ENCODE measurements around the gene IL2RG. TPM values are rescaled to one million over a fixed set of nuclear protein-coding genes. Genes with fewer than 3 reads are reported as not detected.

The IL2RG gene
- total and polyA plus RNA-seq, 4 donors = 1.4 to 7.6 (median 5.7) TPM

- no peaks in the 10 kb centered on the region for H3K27me3 ChIP-seq (ENCODE audit: control insufficient read depth in 1 of 2, insufficient read depth in 2 of 2, low read length in 1 of 2)
- H3K36me3 ChIP-seq (ENCODE audit: control insufficient read depth in 1 of 2, insufficient read depth in 2 of 2, low read length in 1 of 2) = no peaks in the 10 kb centered on the region
- peak within 1 kb of the TSS in 1 of 2 donors; percentile 86 for H3K27ac ChIP-seq (ENCODE audit: low read depth in 1 of 2, low read length in 2 of 2)
- peak; percentile 93 to 95 for DNase-seq
- H3K4me1 ChIP-seq (ENCODE audit: control insufficient read depth in 1 of 2, insufficient read depth in 2 of 2, low read length in 2 of 2) = no peaks in the 10 kb centered on the region
- intact Hi-C loops (cut with DNase I) = no loop called here
- WGBS, 2 donors = 1 to 31% methylated on average over 73 of the region's 73 CpGs
- ATAC-seq (ENCODE audit: low FRiP score) = peak; percentile 99
- peak within 1 kb of the TSS; percentile 41 to 94 for H3K4me3 ChIP-seq (ENCODE audit: low read length in 2 of 2)
- H3K9me3 ChIP-seq (ENCODE audit: control insufficient read depth, low read length) = no peaks in the 10 kb centered on the region
Observed at GRCh38 chrX:71068044-71068918, 43.1 kb downstream of the IL2RG start, which contains the start of gene SNX12. TSS of gene SNX12 (minus strand) at chrX:71068334. CDS start at chrX:71068306, 28 bp downstream.

- intact Hi-C loops (cut with DNase I) = no loop called here
- Histone ChIP-seq H3K4me1 (ENCODE audit: control insufficient read depth in 1 of 2, insufficient read depth in 2 of 2, low read length in 2 of 2) (no peaks in the 10 kb centered on the region), H3K9me3 (ENCODE audit: control insufficient read depth, low read length) (no peaks in the 10 kb centered on the region), H3K27ac (ENCODE audit: low read depth in 1 of 2, low read length in 2 of 2) (peak overlapping the region in 1 of 2 donors; percentile 86), H3K27me3 (ENCODE audit: control insufficient read depth in 1 of 2, insufficient read depth in 2 of 2, low read length in 1 of 2) (no peaks in the 10 kb centered on the region), H3K4me3 (ENCODE audit: low read length in 2 of 2) (peak overlapping the region; percentile 41 to 94), H3K36me3 (ENCODE audit: control insufficient read depth in 1 of 2, insufficient read depth in 2 of 2, low read length in 1 of 2) (no peaks in the 10 kb centered on the region)
- ATAC-seq (ENCODE audit: low FRiP score) = peak; percentile 26
- WGBS, 2 donors = 0 to 32% methylated on average over 10 of the region's 10 CpGs
- no peak for DNase-seq
Observed at GRCh38 chrX:71067712-71068043, 43.7 kb downstream of the IL2RG start.

GRCh38 chrX:71067089-71067488, 44.3 kb downstream of the IL2RG start:
- DNase-seq (no peak), ATAC-seq (ENCODE audit: low FRiP score) (no peak)
- intact Hi-C loops (cut with DNase I) = no loop called here
- WGBS, 2 donors = 2 to 29% methylated on average over 2 of the region's 2 CpGs
- no peaks in the 10 kb centered on the region for H3K36me3 ChIP-seq (ENCODE audit: control insufficient read depth in 1 of 2, insufficient read depth in 2 of 2, low read length in 1 of 2)
- no peaks in the 10 kb centered on the region for H3K27me3 ChIP-seq (ENCODE audit: control insufficient read depth in 1 of 2, insufficient read depth in 2 of 2, low read length in 1 of 2)
- no peak overlapping the region for H3K27ac ChIP-seq (ENCODE audit: low read depth in 1 of 2, low read length in 2 of 2)
- H3K4me1 ChIP-seq (ENCODE audit: control insufficient read depth in 1 of 2, insufficient read depth in 2 of 2, low read length in 2 of 2) = no peaks in the 10 kb centered on the region
- peak overlapping the region; percentile 41 to 94 for H3K4me3 ChIP-seq (ENCODE audit: low read length in 2 of 2)
- H3K9me3 ChIP-seq (ENCODE audit: control insufficient read depth, low read length) = no peaks in the 10 kb centered on the region

- Histone ChIP-seq H3K9me3 (ENCODE audit: control insufficient read depth, low read length) (no peaks in the 10 kb centered on the region), H3K4me1 (ENCODE audit: control insufficient read depth in 1 of 2, insufficient read depth in 2 of 2, low read length in 2 of 2) (no peaks in the 10 kb centered on the region), H3K36me3 (ENCODE audit: control insufficient read depth in 1 of 2, insufficient read depth in 2 of 2, low read length in 1 of 2) (peaks cover 0 to 5% of the 10 kb centered on the region in 2 donors), H3K27me3 (ENCODE audit: control insufficient read depth in 1 of 2, insufficient read depth in 2 of 2, low read length in 1 of 2) (no peaks in the 10 kb centered on the region), H3K4me3 (ENCODE audit: low read length in 2 of 2) (no peak overlapping the region), H3K27ac (ENCODE audit: low read depth in 1 of 2, low read length in 2 of 2) (no peak overlapping the region)
- intact Hi-C loops (cut with DNase I) = no loop called here
- ATAC-seq (ENCODE audit: low FRiP score) = no peak
- DNase-seq = no peak
Observed at GRCh38 chrX:71060127-71060526, 51.2 kb downstream of the IL2RG start.

GRCh38 chrX:71057848-71058530, 53.4 kb downstream of the IL2RG start:
- Histone ChIP-seq H3K4me1 (ENCODE audit: control insufficient read depth in 1 of 2, insufficient read depth in 2 of 2, low read length in 2 of 2) (no peaks in the 10 kb centered on the region), H3K4me3 (ENCODE audit: low read length in 2 of 2) (no peak overlapping the region), H3K9me3 (ENCODE audit: control insufficient read depth, low read length) (no peaks in the 10 kb centered on the region), H3K27ac (ENCODE audit: low read depth in 1 of 2, low read length in 2 of 2) (no peak overlapping the region), H3K27me3 (ENCODE audit: control insufficient read depth in 1 of 2, insufficient read depth in 2 of 2, low read length in 1 of 2) (no peaks in the 10 kb centered on the region), H3K36me3 (ENCODE audit: control insufficient read depth in 1 of 2, insufficient read depth in 2 of 2, low read length in 1 of 2) (peaks cover 0 to 5% of the 10 kb centered on the region in 2 donors)
- DNase-seq (no peak), ATAC-seq (ENCODE audit: low FRiP score) (no peak)
- intact Hi-C loops (cut with DNase I) = no loop called here
- WGBS, 2 donors = 59 to 84% methylated on average over 3 of the region's 3 CpGs

Other genes with a start within 250 kb of the IL2RG start
- not detected for gene TEX11, start 202.9 kb downstream of the IL2RG start, total RNA-seq
- not detected for gene TEX11, start 202.9 kb downstream of the IL2RG start, polyA plus RNA-seq
- gene SLC7A3, start 180.5 kb downstream of the IL2RG start, total RNA-seq = not detected
- not detected for gene SLC7A3, start 180.5 kb downstream of the IL2RG start, polyA plus RNA-seq
- 10 to 100 TPM; 50.2 to 60.4 TPM for gene SNX12, start 43.2 kb downstream of the IL2RG start, total RNA-seq
- 10 to 100 TPM; 31.8 to 66.0 TPM for gene SNX12, start 43.2 kb downstream of the IL2RG start, polyA plus RNA-seq
- 10 to 100 TPM; 24.2 to 31.5 TPM for gene FOXO4, start 15.7 kb downstream of the IL2RG start, total RNA-seq
- gene FOXO4, start 15.7 kb downstream of the IL2RG start, polyA plus RNA-seq = 10 to 100 TPM; 18.1 to 29.8 TPM
- not detected for gene CXorf65, start 4.8 kb downstream of the IL2RG start, total RNA-seq
- under 1 TPM in 1 of 2 donors, not detected in 1; 0.26 TPM for gene CXorf65, start 4.8 kb downstream of the IL2RG start, polyA plus RNA-seq
- gene MED12, start 7.0 kb upstream of the IL2RG start, total RNA-seq = 10 to 100 TPM; 51.5 to 68.4 TPM
- 10 to 100 TPM in 1 of 2 donors, 1 to 10 TPM in 1; 5.0 to 14.6 TPM for gene MED12, start 7.0 kb upstream of the IL2RG start, polyA plus RNA-seq
- 1 to 10 TPM; 1.5 to 4.5 TPM for gene NLGN3, start 33.3 kb upstream of the IL2RG start, total RNA-seq
- 1 to 10 TPM in 1 of 2 donors, under 1 TPM in 1; 0.63 to 1.2 TPM for gene NLGN3, start 33.3 kb upstream of the IL2RG start, polyA plus RNA-seq
- not detected for gene GJB1, start 111.6 kb upstream of the IL2RG start, total RNA-seq
- 1 to 10 TPM in 1 of 2 donors, not detected in 1; 2.0 TPM for gene GJB1, start 111.6 kb upstream of the IL2RG start, polyA plus RNA-seq
- 10 to 100 TPM; 14.5 to 26.0 TPM for gene ZMYM3, start 142.6 kb upstream of the IL2RG start, total RNA-seq
- 10 to 100 TPM in 1 of 2 donors, 1 to 10 TPM in 1; 3.8 to 16.3 TPM for gene ZMYM3, start 142.6 kb upstream of the IL2RG start, polyA plus RNA-seq
- 100 to 1,000 TPM; 191 to 208 TPM for gene NONO, start 172.1 kb upstream of the IL2RG start, total RNA-seq
- gene NONO, start 172.1 kb upstream of the IL2RG start, polyA plus RNA-seq = 100 to 1,000 TPM in 1 of 2 donors, 10 to 100 TPM in 1; 85.8 to 158 TPM
- gene ITGB1BP2, start 190.2 kb upstream of the IL2RG start, total RNA-seq = 10 to 100 TPM; 12.6 to 22.3 TPM
- gene ITGB1BP2, start 190.2 kb upstream of the IL2RG start, polyA plus RNA-seq = 10 to 100 TPM; 10.8 to 14.9 TPM